ELR (cell line): Measurements from ENCODE around the gene CDK3.
A peak's percentile ranks its signal among the peaks of the same experiment; 100 is the strongest.

Source experiments
- DNase-seq: peaks from one replicate; pipeline ENCODE4 v3.0.0-alpha.2; 2015; ENCODE audit warnings: low read depth

CDK3 gene

DNA sequence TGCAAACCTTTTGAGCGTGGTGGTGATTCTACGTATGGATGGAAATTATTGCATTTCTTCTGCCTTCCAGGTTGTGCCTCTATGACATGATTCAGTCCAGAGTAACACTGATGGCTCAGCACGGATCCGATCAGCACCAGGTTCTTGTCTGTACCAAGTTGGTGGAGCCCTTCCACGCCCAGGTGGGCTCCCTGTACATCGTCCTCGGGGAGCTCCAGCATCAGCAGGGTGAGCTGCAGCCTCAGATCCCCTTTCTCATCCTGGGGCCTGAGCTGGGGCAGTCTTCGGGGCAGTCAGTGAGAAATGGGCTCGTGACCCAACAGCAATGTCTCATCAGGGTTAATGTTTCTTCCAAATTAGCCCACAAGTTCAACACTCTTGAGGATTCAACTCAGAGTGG is 9.3 kb upstream of the CDK3 start:
- no peak for DNase-seq

DNA sequence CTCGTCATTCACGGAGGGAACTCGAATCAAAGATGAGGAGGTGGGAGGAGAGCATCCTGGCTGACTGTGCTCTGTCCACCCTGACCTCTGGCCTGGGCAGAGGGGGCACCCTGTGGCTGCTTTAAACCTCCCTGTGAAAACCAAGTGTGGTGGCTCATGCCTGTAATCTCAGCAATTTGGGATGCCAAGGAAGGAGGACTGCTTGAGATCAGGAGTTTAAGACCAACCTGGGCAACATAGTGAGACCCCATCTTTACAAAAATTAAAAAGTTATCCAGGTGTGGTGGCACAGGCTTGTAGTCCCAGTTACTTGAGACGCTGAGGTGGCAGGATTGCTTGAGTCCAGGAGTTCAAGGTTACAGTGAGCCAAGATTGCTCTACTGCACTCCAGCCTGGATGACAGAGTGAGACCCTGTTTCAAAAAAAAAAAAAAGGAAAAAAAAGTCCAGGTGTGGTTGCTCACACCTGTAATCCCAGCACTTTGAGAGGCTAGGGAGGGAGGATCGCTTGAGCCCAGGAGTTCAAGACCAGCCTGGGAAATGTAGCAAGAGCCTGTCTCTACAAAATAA is 5.8 kb upstream of the CDK3 start:
- no peak for DNase-seq

DNA sequence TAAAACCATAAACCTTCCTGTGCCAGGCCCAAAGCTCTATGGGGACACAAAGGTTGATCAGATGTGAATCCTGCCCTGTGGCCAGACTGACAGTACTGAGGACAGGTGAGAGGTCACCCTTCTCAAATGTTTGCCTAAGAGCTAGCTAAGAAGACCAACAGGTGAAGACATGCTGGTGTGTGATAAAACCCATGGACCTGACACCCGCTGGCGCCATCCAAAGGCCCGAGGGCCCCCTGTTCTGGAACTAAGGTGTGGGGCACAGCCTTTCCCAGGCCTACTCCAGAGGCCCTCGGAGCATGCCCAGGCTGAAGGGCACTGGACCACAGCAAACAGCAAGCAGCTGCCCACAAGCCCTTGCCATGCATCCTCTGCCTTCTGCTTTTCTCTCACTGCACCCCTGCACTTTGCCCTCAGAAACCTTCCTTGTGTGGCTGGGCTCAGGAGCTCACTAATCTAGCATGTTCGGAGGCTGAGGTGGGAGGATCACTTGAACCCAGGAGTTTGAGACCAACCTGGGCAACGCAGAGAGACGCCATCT is 5.2 kb upstream of the CDK3 start:
- no peak for DNase-seq

DNA sequence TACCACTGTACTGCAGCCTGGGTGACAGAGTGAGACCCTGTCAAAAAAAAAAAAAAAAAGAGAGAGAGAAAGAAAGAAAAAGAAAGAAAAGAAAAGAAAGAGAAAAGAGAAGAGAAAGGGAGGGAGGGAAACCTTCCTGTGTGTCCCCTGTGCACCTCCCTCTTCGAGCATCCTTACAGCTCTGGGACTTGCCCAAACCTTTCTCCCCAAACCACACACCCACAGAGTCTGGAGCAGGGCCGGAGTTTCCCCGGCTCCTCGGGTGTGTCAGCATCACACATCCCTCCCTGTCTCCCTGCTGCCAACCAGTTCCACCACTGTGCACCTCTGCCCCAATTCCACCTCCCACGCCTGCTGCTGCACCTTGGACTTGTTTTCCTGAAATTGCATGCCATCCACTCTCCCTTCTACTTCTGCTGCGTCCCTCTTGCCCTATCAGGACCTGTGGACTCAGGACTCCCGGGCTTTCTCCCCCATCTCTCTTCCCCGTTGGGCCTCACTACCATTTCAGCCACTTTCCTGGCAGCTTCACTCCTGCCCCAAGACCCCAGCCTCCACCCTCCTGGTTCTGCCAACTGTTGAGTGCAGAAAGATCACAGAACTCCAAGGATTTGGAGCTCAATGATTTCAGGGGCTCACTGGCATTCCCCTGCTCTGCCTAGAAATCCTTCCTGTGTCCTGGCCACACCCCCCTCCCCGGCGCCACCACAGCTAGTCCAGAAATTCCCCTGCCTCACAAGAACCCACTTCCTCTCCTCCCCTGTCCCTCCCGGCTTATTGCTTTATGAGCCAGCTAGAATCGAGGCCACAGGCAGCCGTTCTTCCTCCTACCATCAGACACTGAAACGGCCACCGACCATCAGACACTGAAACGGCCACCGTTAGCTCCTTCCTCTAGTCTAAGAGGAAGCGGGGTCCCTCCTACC is 3.7 kb upstream of the CDK3 start:
- DNase-seq = peak; percentile 87

DNA sequence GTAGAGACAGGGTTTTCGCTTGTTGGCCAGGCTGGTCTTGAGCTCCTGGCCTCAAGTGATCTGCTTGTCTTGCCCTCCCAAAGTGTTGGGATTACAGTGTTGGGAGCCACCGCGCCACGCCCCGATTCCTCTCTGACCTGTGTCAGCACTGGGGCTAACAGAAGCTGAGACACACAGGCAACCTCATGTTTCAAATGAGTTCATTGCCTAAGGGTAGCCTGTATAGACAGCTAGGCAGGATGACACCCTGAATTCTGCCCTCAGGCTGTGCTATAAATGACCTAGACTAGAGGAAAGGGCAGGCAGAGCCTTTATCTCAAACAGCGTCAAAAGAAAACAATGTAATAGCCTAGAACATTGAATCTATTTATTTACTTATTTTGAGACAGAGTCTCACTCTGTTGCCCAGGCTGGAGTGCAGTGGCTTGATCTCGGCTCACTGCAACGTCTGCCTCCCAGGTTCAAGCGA is 2.3 kb upstream of the CDK3 start:
- DNase-seq = peak; percentile 81

DNA sequence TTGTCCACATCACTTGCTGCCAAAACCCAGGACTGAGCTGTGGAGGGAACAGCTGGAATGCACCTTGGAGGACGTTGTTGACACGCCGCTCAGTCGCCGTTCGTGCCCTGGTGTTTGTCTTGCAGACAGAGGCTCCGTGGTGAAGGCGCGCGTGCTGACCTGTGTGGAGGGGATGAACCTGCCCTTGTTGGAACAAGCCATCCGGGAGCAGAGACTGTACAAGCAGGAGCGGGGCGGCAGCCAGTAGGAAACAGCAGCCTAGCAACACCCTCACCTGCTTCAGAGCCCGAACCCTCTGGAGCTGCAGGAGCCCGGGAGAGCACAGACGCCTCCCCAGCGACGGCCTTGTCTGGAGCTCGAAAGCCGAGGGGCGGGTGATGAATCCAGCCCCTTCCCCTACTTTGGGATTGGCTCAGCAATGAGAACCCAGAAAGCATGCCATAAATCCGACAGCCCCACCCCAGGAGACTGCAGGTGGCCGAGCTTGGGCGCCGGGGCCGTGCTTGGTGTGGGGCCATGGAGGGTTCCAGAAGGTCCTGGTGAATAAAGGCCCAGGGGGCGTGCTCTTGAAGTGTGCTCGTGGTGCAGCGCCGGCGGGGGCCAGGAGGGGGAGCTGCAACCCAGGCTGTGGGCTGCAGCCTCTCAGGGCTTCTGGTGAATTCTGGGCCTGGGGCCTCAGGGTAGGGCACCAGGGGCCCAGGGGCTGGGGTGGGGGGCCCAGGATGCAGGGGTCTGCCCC is 470 bp upstream of the CDK3 start:
- peak; percentile 74 for DNase-seq

DNA sequence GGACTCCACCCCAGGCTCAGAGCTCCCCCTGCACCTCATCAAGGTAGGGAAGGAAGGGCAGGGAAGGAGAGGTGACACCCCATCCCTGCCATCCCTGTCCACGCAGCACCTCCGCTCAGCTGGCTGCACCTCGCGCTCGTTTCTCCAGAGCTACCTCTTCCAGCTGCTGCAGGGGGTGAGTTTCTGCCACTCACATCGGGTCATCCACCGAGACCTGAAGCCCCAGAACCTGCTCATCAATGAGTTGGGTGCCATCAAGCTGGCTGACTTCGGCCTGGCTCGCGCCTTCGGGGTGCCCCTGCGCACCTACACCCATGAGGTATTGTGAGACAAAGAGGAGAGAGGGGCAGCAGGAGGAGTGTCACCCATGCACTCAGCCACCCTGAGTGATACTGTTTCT is 1.4 kb downstream of the CDK3 start:
- no peak for DNase-seq

DNA sequence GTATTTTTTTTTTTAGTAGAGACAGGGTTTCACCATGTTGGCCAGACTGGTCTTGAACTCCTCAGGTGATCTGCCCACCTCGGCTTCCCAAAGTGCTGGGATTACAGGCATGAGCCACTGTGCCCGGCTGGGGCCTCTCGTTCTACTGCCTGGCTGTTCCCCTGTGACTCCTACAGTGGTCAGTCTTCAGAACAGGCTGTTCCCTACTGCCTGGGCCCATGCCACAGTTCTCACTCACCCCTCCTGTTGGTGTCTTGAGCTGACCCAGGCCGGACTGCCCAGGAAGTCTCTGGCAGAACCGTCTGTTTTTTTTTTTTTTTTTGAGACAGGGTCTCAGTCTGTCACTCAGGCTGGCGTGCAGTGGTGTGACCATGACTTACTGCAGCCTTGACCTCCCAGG is 3.3 kb downstream of the CDK3 start:
- DNase-seq = no peak

DNA sequence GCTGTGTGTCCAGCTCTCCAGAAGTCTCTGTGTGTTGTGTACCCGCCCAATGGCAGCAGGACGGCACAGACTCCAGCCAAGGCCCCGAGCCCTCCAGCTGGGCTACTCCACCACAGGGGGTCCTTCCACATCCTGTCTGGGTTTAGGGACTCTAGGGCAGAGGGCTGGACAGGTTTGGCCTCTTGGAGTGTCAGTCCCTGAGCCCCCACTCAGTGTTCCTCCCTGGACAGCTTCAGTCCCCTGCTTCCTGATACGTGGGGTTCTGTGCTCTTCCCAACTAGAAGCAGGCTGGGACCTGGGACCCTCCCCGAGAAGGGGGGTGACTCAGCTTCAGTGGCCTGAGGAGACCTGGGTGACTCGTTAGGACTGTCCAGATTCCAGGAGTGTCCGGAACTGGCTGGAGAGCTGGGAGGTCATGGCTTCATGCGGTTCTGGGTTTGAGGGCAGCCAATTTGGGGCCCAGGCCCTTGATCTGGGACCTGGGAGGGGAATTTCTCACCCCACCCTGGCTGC is 4.2 kb downstream of the CDK3 start:
- DNase-seq = no peak

DNA sequence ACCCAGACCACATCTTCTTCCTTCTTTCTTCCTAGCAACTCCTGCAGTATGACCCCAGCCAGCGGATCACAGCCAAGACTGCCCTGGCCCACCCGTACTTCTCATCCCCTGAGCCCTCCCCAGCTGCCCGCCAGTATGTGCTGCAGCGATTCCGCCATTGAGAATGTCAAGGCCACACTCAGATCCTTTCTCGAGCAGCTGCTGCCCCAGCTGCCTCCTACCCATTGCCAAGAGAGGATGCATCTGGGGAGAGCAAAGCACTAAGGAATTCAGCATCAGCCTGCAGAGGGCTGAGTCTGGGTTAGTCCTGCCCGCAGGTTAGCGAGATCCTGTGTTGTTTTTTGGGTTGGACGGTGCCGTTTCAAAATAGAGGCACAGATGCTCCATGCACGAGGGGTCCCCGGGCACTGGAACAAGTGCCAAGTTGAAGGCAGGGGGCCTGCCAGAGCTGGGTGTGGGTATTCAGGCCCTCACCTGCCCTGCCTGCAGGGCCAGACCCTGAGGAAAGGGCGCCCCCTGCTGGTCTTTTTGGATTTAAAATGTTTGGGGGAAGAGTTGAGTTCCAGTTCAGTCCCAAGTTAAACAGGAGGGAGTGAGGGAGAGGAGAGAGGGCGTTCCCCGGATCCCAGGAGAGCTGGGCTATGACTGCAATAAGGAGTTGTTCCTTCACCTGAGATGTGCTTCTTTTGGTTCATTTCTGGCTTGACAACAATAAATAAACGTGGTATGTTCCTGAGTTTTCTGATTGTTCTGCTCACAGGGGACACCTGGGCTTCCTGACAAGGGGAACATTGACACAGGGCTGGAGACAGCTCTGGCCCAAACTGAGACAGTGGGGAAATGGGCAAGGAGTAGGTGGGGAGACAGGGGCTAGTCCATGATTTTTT is 4.9 kb downstream of the CDK3 start:
- DNase-seq = peak; percentile 79

DNA sequence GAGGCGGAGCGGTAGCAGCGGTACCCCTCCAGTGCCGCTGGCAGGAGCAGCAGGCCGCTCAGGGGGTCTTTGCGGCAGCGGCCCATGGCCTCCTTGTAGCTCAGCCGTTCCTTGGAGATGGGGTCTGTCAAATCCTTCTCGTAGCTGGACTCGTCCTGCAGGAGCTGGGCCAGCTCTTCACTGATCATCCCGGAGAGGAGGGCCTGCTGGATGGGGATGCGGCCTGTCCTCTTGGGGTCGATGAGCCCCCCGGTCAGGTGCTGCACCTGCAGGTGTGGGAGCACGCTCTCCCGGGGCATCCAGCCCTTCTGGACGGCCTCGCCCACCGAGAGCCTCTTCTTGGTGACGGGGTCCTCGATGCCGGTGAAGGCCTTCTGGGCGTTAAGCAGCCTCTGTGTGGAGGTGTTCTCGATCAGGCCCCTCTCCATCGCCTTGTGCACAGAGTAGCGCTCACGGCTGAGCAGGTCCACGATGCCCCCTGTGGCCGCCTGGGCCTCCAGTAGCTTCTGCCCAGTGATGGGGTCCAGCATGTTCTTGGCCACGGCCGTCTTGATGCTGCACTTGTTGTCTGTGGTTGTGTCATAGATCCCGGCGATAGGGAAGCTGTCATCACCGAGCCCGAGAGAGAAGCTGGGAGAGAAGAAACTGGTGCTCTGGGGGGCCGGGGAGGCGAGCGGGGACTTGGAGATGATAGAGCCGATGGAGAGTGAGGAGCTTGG is 6.6 kb downstream of the CDK3 start:
- DNase-seq = no peak

DNA sequence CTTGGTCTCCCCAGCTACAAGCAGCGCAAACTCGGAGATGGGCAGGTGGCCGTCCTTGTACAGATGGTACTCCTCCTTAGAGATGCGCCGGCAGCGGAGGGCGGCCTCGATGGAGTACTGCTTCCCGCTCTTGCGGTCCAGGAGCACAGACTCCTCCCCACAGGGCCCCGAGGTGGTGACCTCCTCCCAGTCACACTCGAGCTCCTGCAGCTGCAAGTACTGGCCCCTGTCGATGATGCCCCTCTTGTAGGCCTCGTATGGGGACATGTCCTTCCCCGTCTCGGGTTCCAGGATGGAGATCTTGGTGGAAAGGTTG is 7.2 kb downstream of the CDK3 start:
- no peak for DNase-seq

DNA sequence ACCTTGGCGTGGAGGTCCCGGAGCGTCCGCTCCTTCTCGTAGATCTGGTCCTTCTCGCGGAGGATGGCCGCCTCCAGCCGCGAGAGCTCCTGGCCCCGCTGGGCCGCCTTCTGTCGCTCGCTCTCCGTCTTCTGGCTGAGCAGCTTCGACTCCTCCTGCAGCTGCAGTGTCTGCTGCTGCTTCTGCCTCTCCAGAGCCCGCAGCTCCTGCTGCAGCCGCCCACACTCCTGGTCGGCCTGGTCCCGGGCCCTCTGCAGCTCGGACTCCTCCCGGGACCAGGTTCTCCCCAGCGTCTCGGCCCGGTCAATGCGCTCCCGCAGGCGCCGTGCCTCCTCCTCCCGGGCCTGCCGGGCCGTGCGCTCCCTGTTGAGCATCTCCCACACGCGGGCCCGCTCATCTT is 7.6 kb downstream of the CDK3 start:
- DNase-seq = no peak

DNA sequence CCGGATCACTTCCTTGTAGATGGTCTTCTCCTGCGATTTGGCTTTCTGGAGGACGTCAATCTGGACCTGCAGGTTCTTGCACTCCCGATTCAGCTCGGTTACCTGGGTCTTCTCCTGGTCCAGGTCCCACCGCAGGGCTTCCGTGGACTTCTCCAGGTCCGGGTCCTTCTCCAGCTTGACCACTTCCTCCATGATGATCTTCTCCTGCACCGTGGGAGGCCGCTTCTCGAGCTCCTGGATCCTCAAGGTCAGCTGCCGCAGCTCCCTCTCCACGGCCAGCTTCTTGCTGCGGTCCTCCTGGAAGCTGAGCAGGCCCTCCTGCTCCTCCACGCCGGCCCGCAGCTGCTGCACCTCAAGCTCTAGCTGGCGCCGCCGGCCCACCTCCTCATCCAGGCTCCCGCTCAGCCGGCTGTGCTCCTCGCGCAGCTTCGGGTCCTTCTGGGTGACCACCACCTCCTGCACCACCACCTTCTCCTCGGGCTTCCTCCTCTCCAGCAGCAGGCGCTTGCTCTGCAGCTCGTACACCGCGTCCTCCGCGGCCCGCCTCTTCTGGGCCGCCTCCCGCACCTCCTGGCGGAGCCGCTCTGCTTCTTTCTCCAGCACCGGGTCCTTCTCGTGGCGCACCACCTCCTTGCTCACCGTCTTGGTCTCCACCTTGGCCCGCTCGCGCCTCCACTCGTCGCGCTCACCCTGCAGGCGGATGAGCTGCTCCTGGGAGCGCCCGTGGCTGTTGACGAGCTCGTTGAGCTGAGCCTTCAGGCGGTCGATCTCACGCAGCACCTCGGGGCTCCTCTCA is 8.2 kb downstream of the CDK3 start:
- no peak for DNase-seq

DNA sequence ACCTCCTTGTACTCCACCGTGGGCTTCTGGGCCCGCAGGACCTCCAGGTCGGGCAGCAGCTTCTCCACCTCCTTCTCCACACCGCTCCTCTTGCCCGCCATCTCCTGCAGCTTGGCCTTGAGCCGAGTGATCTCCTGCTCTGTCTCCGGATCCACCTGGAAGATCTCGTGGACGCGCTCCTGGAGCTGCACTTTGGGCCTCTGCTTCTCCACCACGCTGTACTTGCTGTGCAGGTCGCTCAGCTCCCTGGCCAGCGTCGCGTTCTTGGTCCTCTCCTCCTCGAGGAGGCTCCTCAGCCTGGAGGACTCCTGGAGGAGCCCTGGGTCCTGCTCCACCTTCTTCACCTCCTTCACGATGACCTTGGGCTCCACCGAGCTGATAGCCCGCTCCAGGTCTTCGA is 8.8 kb downstream of the CDK3 start:
- DNase-seq = no peak

DNA sequence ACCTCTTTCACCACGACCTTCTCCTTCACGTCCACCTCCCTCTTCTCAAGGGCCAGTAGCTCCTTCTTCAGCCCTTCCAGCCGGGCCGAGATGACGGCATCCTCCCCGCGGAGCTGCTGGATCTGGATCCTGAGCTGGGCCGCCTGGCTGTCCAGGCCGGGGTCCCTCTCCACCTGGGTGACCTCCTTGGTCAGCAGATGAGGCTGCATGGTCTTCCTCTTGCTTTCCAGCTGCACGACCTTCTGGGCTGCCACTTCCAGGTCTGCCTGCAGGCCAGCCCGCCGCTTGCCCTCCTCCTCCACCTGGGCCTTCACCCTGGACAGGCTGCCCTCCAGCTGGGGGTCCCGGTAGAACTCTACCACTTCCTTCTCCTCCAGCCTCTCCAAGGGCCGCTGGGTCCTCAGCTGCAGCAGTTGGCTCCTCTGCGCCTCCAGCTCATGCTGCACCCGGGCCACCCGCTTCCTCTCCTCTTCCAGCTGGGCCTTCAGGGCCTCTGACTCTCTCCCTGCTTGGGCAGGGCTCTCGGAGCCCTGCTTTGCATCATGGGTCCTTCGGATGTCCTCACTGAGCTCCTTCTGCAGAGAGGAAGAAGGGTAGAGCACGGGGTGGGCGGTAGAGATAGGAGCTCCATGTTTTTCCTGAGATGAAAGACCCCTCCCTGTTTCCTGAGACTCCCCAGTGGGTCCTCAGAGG is 9.5 kb downstream of the CDK3 start:
- no peak for DNase-seq

DNA sequence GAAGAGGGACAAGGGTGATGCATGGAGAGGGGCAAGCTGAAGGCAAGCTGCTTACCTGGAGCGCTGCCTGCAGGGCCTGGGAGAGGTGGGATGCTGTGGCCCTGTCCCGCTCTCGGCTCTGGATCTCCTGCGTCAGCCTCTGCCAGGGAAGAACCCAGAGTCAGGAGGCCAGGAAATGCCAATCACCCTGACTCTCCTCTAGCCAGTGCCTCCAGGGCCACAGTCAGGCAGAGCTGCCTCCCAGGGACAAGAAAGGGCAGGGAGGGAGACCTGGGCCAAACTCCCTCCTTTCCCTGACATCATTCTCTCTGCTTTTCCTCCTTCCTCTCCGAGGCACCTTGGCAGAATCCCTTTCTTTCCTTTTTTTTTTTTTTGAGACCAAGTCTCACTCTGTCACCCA is 11.3 kb downstream of the CDK3 start:
- peak; percentile 37 for DNase-seq

DNA sequence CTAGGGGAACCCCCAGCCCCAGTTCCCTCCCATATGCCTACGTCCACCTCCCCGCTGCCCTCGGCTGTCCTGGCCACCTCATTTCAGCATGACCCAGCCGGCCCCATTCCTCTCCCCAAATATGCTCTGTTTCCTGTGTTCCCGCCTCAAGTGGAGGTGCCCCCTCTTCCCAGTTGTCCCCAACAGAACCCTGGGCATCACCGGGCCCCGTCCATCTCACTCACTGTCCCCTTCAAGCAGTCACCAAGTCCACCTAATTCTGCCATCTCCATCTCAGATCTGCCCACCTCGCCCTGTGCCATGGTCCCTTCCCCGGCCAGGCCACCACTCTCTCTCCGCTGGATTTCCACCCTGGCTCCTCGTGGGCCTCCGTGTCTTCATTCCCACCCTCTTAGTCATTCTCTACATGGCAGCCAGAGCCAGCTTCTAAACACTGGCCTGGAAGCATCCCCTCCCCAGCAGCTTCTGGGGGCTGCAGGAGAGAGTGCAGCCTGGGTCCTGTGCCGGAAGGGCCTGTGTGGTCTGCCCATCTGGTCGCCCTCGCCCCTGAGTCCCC is 12.8 kb downstream of the CDK3 start:
- DNase-seq = peak; percentile 32
